Nucleus accumbens (tissue), 56 donors: Measurements from ENCODE around the gene UBA52.

Source experiments
- DNase-seq, 56 donors: peaks; one replicate each; lab custom pipeline; 2025; lab: John Stamatoyannopoulos, UW

UBA52 gene

DNA sequence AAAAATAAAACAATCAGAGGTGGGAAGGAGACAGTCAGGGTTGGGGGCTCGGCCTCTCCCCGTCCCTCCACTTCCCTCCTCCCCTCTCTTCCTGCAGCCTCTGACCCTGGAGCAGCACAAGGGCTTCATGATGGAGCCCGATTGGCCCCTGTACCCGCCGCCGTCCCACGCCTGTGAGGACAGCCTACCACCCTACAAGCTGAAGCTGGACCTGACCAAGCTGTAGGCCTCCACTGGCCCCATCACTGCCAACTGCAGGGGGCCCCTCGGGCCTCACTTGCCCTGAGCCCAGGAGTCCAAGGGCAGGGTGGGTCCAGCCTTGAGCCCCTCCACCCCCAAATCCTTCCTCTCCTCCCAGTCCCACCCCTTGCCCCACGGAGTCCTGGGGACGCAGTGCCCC is 48.7 kb downstream of the UBA52 start:
- no peak for DNase-seq

DNA sequence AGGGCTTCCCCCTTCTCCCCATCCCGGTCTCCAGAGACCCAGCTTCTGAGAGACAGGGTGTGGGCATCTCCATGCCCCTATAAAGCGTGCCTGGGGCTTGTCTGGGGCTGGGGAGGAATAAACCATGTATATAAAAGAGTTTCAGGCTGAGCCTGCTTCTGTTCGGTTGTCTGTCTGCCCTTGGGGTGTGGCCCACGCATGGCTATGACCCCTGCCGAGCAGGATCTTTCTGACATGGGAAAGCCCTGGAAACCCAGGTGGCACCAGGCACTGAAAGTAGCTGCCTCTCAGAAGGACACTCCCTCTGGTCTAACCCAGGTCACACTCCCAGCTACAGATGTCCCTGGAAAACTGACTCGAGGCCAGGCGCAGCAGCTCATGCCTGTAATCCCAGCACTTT is 49.2 kb downstream of the UBA52 start:
- no peak for DNase-seq

DNA sequence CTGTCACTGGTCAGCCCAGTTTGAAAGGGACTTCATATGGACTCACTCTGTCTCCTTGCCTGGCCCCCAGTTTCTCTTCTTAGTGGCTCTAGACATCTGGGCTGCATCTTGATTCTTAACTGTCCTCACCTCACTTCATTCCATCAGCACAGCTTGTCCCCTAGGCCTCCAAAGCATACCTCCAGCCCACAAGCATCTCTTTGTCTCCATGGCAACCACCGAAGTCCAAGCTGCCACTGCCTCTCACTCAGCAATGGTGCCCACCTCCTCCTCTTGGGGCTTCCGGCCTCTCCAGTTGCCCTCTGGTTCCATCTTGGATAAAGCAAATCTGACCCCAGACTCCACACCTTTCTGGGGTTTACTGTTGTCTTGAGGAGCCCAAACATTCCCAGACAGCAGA is 55.2 kb downstream of the UBA52 start:
- no peak for DNase-seq
